SK-N-SH treated with all-trans-retinoic acid at 6 μM for 48 hours (cell line): ENCODE results near the gene SH3TC2.

Source experiments
- ATAC-seq: fragments of 200-7000 bp; cut with Tn5 transposase; 3 replicates; pipeline ENCODE4 v1.9.1; 2020; ENCODE audit warnings: mild to moderate bottlenecking, moderate library complexity
- BACH2 ChIP-seq: fragments of 250-450 bp; sonication (Bioruptor Pico); IDR thresholded peaks from 2 replicates; pipeline ENCODE4 v1.9.0; 2021; ENCODE audit warnings: mild to moderate bottlenecking, borderline replicate concordance
- CSDC2 ChIP-seq: fragments of 250-450 bp; sonication (Bioruptor Pico); IDR thresholded peaks from 2 replicates; pipeline ENCODE4 v1.5.0; 2020; ENCODE audit warnings: mild to moderate bottlenecking, moderate library complexity
- ESRRG ChIP-seq: fragments of 250-450 bp; sonication (Bioruptor Pico); IDR thresholded peaks from 2 replicates; pipeline ENCODE4 v1.6.1; 2021; ENCODE audit warnings: mild to moderate bottlenecking
- GLIS3 ChIP-seq: fragments of 250-450 bp; sonication (Bioruptor Pico); IDR thresholded peaks from 2 replicates; pipeline ENCODE4 v1.5.0; 2020; ENCODE audit warnings: mild to moderate bottlenecking, moderate library complexity
- ISL1 ChIP-seq: fragments of 250-450 bp; sonication (Bioruptor Pico); IDR thresholded peaks from 2 replicates; pipeline ENCODE4 v2.1.2; 2022; ENCODE audit warnings: mild to moderate bottlenecking, moderate library complexity
- OSR1 ChIP-seq: fragments of 250-450 bp; sonication (Bioruptor Pico); IDR thresholded peaks from 2 replicates; pipeline ENCODE4 v1.8.0; 2022; ENCODE audit warnings: moderate library complexity, mild to moderate bottlenecking, inconsistent platforms
- RARB ChIP-seq: fragments of 250-450 bp; sonication (Bioruptor Pico); IDR thresholded peaks from 2 replicates; pipeline ENCODE4 v1.8.0; 2021; ENCODE audit warnings: mild to moderate bottlenecking, moderate library complexity
- SNAI2 ChIP-seq: fragments of 250-450 bp; sonication (Bioruptor Pico); IDR thresholded peaks from 2 replicates; pipeline ENCODE4 v1.5.0; 2020; ENCODE audit warnings: mild to moderate bottlenecking, moderate library complexity
- TCF4 ChIP-seq: fragments of 250-450 bp; sonication (Bioruptor Pico); IDR thresholded peaks from 2 replicates; pipeline ENCODE4 v1.8.0; 2021; ENCODE audit warnings: mild to moderate bottlenecking, moderate library complexity, borderline replicate concordance
- TOX ChIP-seq: fragments of 250-450 bp; sonication (Bioruptor Pico); IDR thresholded peaks from 2 replicates; pipeline ENCODE4 v1.8.0; 2021; ENCODE audit warnings: mild to moderate bottlenecking, moderate library complexity, borderline replicate concordance
- ZFP3 ChIP-seq: fragments of 250-450 bp; sonication (Bioruptor Pico); IDR thresholded peaks from 2 replicates; pipeline ENCODE4 v1.5.0; 2020; ENCODE audit warnings: mild to moderate bottlenecking, moderate library complexity
- ZNF70 ChIP-seq: fragments of 450-650 bp; formaldehyde crosslinking; IDR thresholded peaks from 2 replicates; pipeline ENCODE4 v1.5.0; 2020; ENCODE audit warnings: mild to moderate bottlenecking, moderate library complexity
- ZNF8 ChIP-seq: fragments of 450-650 bp; formaldehyde crosslinking; IDR thresholded peaks from 2 replicates; pipeline ENCODE4 v1.5.0; 2020; ENCODE audit warnings: mild to moderate bottlenecking, moderate library complexity
- TF ChIP-seq, protein P1 (sequence below): fragments of 250-450 bp; sonication (Bioruptor Pico); IDR thresholded peaks from 2 replicates; pipeline ENCODE4 v1.8.0; 2020; ENCODE audit warnings: mild to moderate bottlenecking, moderate library complexity, borderline replicate concordance
- TF ChIP-seq, protein P2 (sequence below): fragments of 250-450 bp; sonication (Bioruptor Pico); IDR thresholded peaks from 2 replicates; pipeline ENCODE4 v1.5.1; 2020; ENCODE audit warnings: low read depth, mild to moderate bottlenecking, moderate library complexity
- TF ChIP-seq, protein P3 (sequence below): fragments of 250-450 bp; sonication (Bioruptor Pico); IDR thresholded peaks from 2 replicates; pipeline ENCODE4 v1.5.1; 2021; ENCODE audit warnings: mild to moderate bottlenecking, moderate library complexity
- TF ChIP-seq, protein P4 (sequence below): fragments of 250-450 bp; sonication (Bioruptor Pico); IDR thresholded peaks from 2 replicates; pipeline ENCODE4 v1.8.0; 2021; ENCODE audit warnings: low read depth, mild to moderate bottlenecking, moderate library complexity, borderline replicate concordance

The SH3TC2 gene

DNA sequence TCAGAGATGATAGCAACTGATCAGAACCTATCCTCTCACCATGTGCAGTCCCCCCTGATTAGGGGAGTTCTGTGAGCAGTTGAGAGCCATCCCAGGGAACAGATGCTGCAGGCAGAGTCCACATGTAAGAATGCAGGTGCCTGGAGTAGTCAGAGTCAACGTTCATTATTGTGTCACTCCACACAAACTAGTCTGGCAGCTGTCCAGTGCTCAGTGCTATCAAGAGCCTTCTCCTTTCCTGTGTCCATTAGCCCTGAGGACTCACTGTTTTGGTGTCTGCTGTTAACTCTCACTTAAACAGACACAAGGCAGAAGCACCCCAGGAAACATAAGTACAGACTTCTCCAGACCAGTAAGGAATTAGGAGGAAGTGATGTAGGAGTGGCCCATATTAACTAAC lies 2.5 kb downstream of the SH3TC2 start:
- TF ChIP-seq SNAI2 (CRISPR knock-in tag) (0 out of 2 replicates have a peak, but pooled peaks have one; percentile 24), BACH2 (CRISPR knock-in tag) (no peak), TCF4 (peak; percentile 41; the same call in 1 of the 2 replicates), ISL1 (CRISPR knock-in tag) (peak; percentile 40; the same call in 1 of the 2 replicates)
- peak; percentile 62 for ATAC-seq

DNA sequence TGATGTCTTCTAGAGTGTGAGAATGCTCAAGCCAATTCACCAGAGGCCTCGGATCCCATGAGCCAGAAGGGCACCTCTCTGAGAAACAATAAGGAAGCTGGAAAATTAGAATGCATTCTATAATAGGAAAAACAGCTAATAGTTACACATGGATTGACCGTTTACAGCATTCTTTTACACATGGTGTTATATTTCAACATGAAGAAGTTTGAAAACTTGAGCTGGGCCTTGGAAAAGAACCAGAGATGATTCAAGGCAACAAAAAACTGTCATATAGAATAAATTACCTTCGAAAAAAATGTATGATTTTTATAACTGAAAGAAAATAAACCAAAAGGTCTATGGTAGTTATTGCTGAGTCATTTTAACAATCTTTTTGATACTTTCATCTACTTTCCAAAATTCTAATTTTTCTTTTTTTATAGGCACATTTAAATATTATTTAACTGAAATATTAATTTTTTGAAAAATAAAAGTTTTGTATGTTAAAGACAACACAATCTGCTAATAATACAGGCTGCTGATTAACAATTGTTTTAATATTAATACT lies 6.2 kb downstream of the SH3TC2 start:
- TF ChIP-seq ISL1 (CRISPR knock-in tag), result no peak
- peak; percentile 10; the same call in 1 of the 3 replicates for ATAC-seq

DNA sequence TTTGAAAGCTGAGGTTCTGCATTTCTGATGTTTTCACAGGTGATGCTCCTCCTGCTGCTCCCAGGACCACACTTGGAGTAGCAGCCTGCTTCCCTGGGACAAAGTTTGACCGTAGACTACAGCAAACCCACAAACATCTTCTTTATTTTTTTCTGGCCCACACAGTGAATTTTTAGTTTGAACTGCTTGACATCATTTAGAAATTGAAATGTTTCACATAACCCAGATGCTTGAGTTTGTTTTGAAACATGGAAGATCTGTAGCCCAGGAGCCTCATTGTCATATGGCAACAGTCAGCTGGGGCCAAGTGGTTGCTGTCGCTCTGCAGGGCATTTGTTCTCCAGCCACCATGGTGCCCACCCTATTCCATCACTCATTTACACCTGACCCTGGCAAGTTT lies 8.4 kb downstream of the SH3TC2 start:
- no peak for TF ChIP-seq RARB
- TF ChIP-seq, protein P1, sequence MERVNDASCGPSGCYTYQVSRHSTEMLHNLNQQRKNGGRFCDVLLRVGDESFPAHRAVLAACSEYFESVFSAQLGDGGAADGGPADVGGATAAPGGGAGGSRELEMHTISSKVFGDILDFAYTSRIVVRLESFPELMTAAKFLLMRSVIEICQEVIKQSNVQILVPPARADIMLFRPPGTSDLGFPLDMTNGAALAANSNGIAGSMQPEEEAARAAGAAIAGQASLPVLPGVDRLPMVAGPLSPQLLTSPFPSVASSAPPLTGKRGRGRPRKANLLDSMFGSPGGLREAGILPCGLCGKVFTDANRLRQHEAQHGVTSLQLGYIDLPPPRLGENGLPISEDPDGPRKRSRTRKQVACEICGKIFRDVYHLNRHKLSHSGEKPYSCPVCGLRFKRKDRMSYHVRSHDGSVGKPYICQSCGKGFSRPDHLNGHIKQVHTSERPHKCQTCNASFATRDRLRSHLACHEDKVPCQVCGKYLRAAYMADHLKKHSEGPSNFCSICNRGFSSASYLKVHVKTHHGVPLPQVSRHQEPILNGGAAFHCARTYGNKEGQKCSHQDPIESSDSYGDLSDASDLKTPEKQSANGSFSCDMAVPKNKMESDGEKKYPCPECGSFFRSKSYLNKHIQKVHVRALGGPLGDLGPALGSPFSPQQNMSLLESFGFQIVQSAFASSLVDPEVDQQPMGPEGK, result no peak
- TF ChIP-seq, protein P2, sequence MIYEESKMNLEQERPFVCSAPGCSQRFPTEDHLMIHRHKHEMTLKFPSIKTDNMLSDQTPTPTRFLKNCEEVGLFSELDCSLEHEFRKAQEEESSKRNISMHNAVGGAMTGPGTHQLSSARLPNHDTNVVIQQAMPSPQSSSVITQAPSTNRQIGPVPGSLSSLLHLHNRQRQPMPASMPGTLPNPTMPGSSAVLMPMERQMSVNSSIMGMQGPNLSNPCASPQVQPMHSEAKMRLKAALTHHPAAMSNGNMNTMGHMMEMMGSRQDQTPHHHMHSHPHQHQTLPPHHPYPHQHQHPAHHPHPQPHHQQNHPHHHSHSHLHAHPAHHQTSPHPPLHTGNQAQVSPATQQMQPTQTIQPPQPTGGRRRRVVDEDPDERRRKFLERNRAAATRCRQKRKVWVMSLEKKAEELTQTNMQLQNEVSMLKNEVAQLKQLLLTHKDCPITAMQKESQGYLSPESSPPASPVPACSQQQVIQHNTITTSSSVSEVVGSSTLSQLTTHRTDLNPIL, result no peak
- TF ChIP-seq TCF4, result no peak
- TF ChIP-seq, protein P3, sequence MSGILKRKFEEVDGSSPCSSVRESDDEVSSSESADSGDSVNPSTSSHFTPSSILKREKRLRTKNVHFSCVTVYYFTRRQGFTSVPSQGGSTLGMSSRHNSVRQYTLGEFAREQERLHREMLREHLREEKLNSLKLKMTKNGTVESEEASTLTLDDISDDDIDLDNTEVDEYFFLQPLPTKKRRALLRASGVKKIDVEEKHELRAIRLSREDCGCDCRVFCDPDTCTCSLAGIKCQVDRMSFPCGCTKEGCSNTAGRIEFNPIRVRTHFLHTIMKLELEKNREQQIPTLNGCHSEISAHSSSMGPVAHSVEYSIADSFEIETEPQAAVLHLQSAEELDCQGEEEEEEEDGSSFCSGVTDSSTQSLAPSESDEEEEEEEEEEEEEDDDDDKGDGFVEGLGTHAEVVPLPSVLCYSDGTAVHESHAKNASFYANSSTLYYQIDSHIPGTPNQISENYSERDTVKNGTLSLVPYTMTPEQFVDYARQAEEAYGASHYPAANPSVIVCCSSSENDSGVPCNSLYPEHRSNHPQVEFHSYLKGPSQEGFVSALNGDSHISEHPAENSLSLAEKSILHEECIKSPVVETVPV, result no peak
- no peak for TF ChIP-seq BACH2 (CRISPR knock-in tag)
- no peak; the same call in 2 of the 3 replicates for ATAC-seq

DNA sequence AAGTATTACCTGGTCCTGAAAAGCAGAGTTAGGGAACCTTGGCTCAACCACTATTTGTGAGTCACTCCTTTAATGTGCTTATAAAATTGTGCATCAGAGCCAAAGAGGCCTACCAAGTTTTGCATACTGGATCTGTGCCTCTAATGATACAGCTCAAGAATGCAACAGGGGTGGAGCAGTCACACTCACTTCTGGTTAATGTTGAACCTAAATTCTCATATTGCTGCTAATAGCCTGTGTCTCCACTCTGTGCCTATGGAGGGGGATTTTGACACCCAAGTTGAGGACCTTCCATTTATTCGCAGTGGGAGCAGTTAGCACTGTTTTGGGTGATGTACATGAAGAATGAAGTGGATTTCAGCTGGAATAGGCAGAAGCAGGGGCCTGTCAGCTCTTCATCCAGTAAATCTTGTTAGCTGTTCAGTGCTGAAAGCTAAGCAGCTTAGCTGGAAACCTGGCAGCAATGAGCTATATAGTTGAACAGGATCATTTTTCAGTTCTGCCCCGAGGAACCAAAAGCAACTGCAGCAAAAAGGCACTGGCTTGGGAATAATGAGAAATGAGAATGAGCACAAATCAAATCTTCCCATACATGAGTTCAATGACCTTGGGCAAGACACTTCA lies 9.7 kb downstream of the SH3TC2 start:
- TF ChIP-seq TOX (CRISPR knock-in tag) (no peak), ZFP3 (CRISPR knock-in tag) (no peak), ZNF70 (no peak), ISL1 (CRISPR knock-in tag) (0 out of 2 replicates have a peak, but pooled peaks have one; percentile 27), ESRRG (CRISPR knock-in tag) (no peak), OSR1 (CRISPR knock-in tag) (no peak), GLIS3 (no peak), TCF4 (no peak), CSDC2 (CRISPR knock-in tag) (no peak)
- TF ChIP-seq, all 23 proteins: peak for 1
- ATAC-seq, result peak; percentile 89

DNA sequence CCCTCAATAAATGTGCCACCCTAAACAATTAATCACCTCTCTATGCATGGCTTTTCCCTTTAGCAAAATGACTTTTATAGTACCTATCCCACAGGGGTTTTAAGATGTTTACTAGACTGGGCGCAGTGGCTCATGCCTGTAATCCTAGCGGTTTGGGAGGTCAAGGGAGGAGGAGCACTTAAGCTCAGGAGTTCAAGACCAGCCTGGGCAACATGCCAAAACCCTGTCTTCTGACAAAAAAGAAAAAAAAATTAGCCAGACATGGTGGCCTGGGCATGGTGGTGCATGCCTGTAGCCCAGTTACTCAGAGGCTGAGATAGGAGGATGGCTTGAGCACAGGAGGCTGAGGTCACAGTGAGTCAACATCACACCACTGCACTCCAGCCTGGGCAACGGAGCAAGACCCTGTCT lies 13.5 kb downstream of the SH3TC2 start:
- TF ChIP-seq, protein P2, result no peak
- no peak for TF ChIP-seq BACH2 (CRISPR knock-in tag)
- TF ChIP-seq TOX (CRISPR knock-in tag), result no peak
- TF ChIP-seq, protein P4, sequence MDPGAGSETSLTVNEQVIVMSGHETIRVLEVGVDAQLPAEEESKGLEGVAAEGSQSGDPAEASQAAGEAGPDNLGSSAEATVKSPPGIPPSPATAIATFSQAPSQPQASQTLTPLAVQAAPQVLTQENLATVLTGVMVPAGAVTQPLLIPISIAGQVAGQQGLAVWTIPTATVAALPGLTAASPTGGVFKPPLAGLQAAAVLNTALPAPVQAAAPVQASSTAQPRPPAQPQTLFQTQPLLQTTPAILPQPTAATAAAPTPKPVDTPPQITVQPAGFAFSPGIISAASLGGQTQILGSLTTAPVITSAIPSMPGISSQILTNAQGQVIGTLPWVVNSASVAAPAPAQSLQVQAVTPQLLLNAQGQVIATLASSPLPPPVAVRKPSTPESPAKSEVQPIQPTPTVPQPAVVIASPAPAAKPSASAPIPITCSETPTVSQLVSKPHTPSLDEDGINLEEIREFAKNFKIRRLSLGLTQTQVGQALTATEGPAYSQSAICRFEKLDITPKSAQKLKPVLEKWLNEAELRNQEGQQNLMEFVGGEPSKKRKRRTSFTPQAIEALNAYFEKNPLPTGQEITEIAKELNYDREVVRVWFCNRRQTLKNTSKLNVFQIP, result no peak
- TF ChIP-seq, protein P1, result no peak
- no peak for TF ChIP-seq ZNF8 (CRISPR knock-in tag)
- ATAC-seq, result no peak
